ENCODE measurements around the gene FXYD6. TPM values are rescaled to one million over a fixed set of nuclear protein-coding genes. Genes with fewer than 3 reads are reported as not detected.

Gene FXYD6
- total RNA-seq, 1 donor from 2014 or later, result not detected

DNA sequence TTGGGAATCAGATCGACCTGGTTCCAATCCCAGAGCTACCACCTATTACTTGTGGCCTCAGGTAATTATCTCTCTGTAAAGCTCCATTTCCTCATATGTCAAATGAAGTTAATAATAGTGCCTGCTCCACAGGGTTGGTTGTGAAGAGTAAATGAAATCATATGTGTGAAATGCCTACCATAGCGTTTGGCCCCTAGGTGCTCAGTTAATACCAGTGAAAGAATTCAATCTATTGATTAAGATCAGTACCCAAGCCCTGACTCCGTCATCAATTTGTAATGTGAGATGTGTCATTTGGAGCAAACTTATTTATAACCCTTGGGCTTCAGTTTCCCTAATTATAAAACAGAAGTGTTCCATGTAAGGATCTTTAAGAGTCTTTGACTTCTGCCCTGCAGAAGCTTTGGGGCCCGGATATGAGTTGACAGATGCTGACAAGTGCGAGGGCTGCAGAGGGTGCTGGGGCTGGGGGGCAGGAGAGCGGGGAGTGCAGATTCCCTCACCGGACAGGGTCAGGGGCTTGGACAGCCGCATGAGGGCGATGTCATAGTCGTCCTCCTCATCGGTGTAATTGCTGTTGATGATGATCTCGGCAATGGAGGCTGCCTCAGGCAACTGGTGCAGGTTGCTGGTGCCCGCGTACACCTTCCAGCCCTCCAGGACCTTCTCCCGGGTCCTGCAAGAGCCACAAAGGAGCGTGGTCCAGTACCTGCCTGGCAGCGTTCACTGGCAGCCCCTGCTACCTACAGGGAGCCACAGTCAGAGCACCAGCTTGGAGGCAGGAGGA, 31.8 kb upstream of the FXYD6 start:
- ATAC-seq (ENCODE audit: low read depth) (no peak), DNase-seq (no peak)
- TF ChIP-seq, protein P1, sequence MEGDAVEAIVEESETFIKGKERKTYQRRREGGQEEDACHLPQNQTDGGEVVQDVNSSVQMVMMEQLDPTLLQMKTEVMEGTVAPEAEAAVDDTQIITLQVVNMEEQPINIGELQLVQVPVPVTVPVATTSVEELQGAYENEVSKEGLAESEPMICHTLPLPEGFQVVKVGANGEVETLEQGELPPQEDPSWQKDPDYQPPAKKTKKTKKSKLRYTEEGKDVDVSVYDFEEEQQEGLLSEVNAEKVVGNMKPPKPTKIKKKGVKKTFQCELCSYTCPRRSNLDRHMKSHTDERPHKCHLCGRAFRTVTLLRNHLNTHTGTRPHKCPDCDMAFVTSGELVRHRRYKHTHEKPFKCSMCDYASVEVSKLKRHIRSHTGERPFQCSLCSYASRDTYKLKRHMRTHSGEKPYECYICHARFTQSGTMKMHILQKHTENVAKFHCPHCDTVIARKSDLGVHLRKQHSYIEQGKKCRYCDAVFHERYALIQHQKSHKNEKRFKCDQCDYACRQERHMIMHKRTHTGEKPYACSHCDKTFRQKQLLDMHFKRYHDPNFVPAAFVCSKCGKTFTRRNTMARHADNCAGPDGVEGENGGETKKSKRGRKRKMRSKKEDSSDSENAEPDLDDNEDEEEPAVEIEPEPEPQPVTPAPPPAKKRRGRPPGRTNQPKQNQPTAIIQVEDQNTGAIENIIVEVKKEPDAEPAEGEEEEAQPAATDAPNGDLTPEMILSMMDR (IDR thresholded peaks at IDR 0.05), result no peak
- Mint-ChIP-seq H3K4me3 (no peak overlapping the region), H3K36me3 (ENCODE audit: low read depth) (no peaks in the 10 kb centered on the region), H3K27ac (peak overlapping the region; percentile 22), H3K27me3 (peaks cover 5% of the 10 kb centered on the region), H3K9me3 (no peaks in the 10 kb centered on the region), H3K4me1 (peaks cover 10% of the 10 kb centered on the region)
- CTCF ChIA-PET, result interaction anchor here (0.6 to 2.1 kb wide), 2 partner anchors 39 to 145 kb away, joined by 3 to 8 read pairs; no protein-coding TSS in a partner anchor
- intact Hi-C loops (cut with micrococcal nuclease), result no loop called here
- POLR2A ChIA-PET, result interaction anchor here (0.6 kb wide), 1 partner anchor 146 kb away, joined by 3 read pairs; no protein-coding TSS in a partner anchor

DNA sequence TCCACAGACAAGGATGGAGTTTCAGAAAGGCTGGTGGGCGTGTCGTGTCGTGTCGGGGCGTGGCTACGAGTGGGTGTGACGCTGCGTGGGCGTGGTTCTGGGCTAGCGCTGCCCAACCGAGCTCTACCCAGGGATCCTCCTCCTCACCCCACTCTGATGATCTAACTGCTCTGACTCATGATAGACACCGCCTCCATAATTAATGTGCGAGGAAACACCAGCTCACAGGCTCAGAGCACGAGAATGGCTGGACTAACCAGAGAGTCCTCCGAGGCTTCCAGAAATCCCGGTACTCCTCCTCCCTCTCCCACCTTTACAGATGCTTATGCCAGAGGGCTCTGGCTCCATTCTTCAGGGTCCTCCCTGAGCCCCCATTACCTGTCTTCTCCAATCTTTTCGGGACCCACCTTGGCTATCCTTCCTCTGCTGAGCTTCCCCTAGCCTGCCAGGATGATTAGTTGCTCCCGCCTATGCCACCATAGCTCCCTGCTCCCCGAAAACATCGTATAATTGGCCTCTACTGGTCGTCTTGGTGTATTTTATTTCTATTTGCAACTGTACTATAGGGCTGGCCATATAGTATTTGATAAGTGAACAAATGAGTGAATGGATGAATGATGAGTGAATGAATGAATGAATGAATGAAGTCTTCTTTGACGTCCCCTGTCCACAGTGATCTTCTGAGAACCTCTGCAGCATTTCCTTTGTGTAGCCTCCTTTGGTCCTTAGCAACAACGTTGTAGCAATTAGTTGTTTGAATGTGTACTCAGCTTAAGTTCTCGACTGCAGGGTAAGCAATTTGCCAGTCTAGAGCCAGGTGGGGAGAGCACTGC, 31.0 kb upstream of the FXYD6 start:
- H3K27me3 Mint-ChIP-seq, result peaks cover 5% of the 10 kb centered on the region
- POLR2A ChIA-PET, result interaction anchor here (0.6 to 1.1 kb wide), 3 partner anchors 12 to 147 kb away, joined by 3 to 4 read pairs (median 4); partner anchors contain the start of gene IL10RA
- H3K27ac Mint-ChIP-seq, result peak overlapping the region; percentile 22
- peaks cover 10% of the 10 kb centered on the region for H3K4me1 Mint-ChIP-seq
- H3K36me3 Mint-ChIP-seq (ENCODE audit: low read depth), result no peaks in the 10 kb centered on the region
- CTCF ChIA-PET, result interaction anchor here (1.3 to 2.1 kb wide), 2 partner anchors 40 to 146 kb away, joined by 3 to 8 read pairs; no protein-coding TSS in a partner anchor
- H3K9me3 Mint-ChIP-seq, result no peaks in the 10 kb centered on the region
- DNase-seq (peak; percentile 61), ATAC-seq (ENCODE audit: low read depth) (peak; percentile 97)
- intact Hi-C loops (cut with micrococcal nuclease), result no loop called here
- peak overlapping the region; percentile 32 for H3K4me3 Mint-ChIP-seq
- TF ChIP-seq, protein P1 (IDR thresholded peaks at IDR 0.05), result no peak

DNA sequence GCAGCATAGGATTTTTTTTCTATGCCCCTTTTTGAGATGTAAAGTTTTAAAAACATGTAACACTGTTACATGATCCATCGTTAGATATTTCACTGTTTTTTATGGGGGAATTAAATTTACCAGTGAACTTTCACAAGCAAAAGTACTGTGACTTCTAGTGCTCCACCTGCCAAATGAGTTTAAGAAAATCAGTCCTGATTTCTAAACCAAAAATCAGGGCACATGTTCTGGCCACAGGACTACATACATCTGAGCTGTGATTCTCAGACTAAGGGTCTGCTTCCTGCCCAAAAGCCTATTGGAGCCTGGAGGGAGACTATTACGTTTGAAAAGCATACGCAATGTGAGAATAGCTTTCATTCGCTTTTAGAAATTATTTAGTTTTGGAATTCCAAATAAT, 30.3 kb upstream of the FXYD6 start:
- H3K4me1 Mint-ChIP-seq, result peaks cover 10% of the 10 kb centered on the region
- H3K27ac Mint-ChIP-seq, result no peak overlapping the region
- intact Hi-C loops (cut with micrococcal nuclease), result no loop called here
- H3K9me3 Mint-ChIP-seq, result no peaks in the 10 kb centered on the region
- H3K4me3 Mint-ChIP-seq, result no peak overlapping the region
- TF ChIP-seq, protein P1 (IDR thresholded peaks at IDR 0.05), result no peak
- H3K36me3 Mint-ChIP-seq (ENCODE audit: low read depth), result no peaks in the 10 kb centered on the region
- ATAC-seq (ENCODE audit: low read depth) (no peak), DNase-seq (no peak)
- CTCF ChIA-PET, result interaction anchor here (1.3 to 2.1 kb wide), 2 partner anchors 41 to 146 kb away, joined by 3 to 8 read pairs; no protein-coding TSS in a partner anchor
- peaks cover 5% of the 10 kb centered on the region for H3K27me3 Mint-ChIP-seq
- POLR2A ChIA-PET, result interaction anchor here (0.7 to 1.1 kb wide), 2 partner anchors 13 to 80 kb away, joined by 4 read pairs; partner anchors contain the start of gene IL10RA

DNA sequence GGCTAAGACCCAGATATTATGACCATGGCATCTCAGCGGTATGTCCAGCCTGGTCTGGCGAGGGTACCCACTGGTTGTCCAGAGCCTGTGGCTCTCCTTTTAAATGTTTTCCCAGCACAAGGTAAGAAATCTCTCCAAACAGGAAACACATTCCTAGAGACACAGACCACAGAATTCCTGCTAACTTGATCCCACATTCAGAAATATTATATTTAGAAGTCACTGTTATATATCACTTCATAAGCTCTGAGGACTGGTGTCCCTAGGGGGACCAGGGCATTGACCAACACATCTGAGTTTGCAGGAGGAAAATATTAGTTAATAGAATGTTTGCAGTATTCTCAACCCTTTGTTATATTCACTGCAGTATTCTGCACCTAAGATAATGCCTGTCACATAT, 29.7 kb upstream of the FXYD6 start:
- CTCF ChIA-PET, result interaction anchor here (1.3 kb wide), 1 partner anchor 147 kb away, joined by 3 read pairs; no protein-coding TSS in a partner anchor
- no peaks in the 10 kb centered on the region for H3K9me3 Mint-ChIP-seq
- H3K27ac Mint-ChIP-seq, result no peak overlapping the region
- intact Hi-C loops (cut with micrococcal nuclease), result no loop called here
- ATAC-seq (ENCODE audit: low read depth) (no peak), DNase-seq (no peak)
- POLR2A ChIA-PET, result no interaction called here
- TF ChIP-seq, protein P1 (IDR thresholded peaks at IDR 0.05), result no peak
- no peak overlapping the region for H3K4me3 Mint-ChIP-seq
- H3K27me3 Mint-ChIP-seq, result peaks cover 4% of the 10 kb centered on the region
- no peaks in the 10 kb centered on the region for H3K36me3 Mint-ChIP-seq (ENCODE audit: low read depth)
- peaks cover 10% of the 10 kb centered on the region for H3K4me1 Mint-ChIP-seq
